Tibial artery (tissue), 4 donors: ENCODE results near the gene CORO2B.

ENCODE experiments used
- DNase-seq, 2 donors: peaks; one replicate each; pipeline ENCODE4 v3.0.0-alpha.2; 2019
- H3K27ac ChIP-seq, 2 donors: fragments of 200-600 bp; sonication (generic) in 1 of 2; 1 replicate in 1 of 2; 2 replicates in 1 of 2; pipeline ENCODE4 v1.5.1; 2018 to 2019; ENCODE audit warnings: mild to moderate bottlenecking in 1 of 2
- H3K27me3 ChIP-seq, 2 donors: fragments of 200-600 bp; sonication (generic) in 1 of 2; one replicate each; pipeline versions ENCODE4 v1.5.1 to v1.6.0; 2016 to 2019
- H3K36me3 ChIP-seq, 3 donors: fragments of 200-600 bp; sonication (generic) in 2 of 3; one replicate each; pipeline ENCODE4 v1.5.1; 2016 to 2019; ENCODE audit warnings: mild to moderate bottlenecking in 2 of 3
- H3K4me1 ChIP-seq, 4 donors: fragments of 200-600 bp; sonication (generic) in 2 of 4; 1 replicate in 3 of 4; 2 replicates in 1 of 4; pipeline ENCODE4 v1.5.1; 2016 to 2019
- H3K4me3 ChIP-seq, 2 donors: fragments of 200-600 bp; sonication (generic) in 1 of 2; 1 replicate in 1 of 2; 2 replicates in 1 of 2; pipeline ENCODE4 v1.5.1; 2018 to 2019; ENCODE audit warnings: mild to moderate bottlenecking in 2 of 2
- H3K9me3 ChIP-seq, 3 donors: fragments of 200-600 bp; sonication (generic) in 1 of 3; one replicate each; pipeline ENCODE4 v1.5.1; 2016 to 2019
- intact Hi-C: fragments of 100-400 bp; cut with DNase I; formaldehyde crosslinking; loops from one replicate; pipeline ENCODE4 v1.15.0; 2023; ENCODE audit warnings: low total_unique reads
- TF ChIP-seq, protein P1 (sequence below), 2 experiments: fragments of 200-600 bp in 1 of 2; fragments of 450-650 bp in 1 of 2; IDR thresholded peaks; one replicate each; pipeline ENCODE4 v1.5.1; 2017 to 2019; ENCODE audit warnings: antibody characterized with exemption in 2 of 2, mild to moderate bottlenecking in 1 of 2, moderate library complexity in 1 of 2

Gene CORO2B

DNA sequence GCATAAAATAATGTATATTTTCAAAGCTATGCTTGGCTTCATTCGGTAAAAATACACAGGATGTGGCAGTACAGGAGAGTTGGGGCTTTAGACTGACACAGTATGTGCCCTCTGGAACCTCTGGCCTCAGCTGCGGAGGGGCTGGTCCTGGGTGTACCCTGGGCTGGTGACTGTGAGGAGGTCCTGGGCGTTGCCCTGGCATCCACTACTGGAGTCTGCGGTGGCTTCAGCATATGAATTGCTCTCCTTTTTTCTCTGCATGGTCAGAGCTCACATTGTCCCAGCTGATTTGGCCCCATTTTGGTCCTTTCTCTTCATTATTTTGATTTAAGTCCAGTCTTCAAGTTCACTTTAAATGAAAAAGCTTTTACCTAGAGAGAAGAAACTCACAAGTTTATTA, 40.5 kb upstream of the CORO2B start:
- no peak for DNase-seq
- intact Hi-C loops, result no loop called here
- H3K4me1 ChIP-seq, result peaks cover 0 to 34% (median 10%) of the 10 kb centered on the region in 4 donors
- peak overlapping the region in 1 of 2 donors; percentile 17 for H3K27ac ChIP-seq
- no peaks in the 10 kb centered on the region for H3K27me3 ChIP-seq
- H3K36me3 ChIP-seq, result no peaks in the 10 kb centered on the region
- H3K4me3 ChIP-seq, result no peak overlapping the region
- TF ChIP-seq, protein P1, sequence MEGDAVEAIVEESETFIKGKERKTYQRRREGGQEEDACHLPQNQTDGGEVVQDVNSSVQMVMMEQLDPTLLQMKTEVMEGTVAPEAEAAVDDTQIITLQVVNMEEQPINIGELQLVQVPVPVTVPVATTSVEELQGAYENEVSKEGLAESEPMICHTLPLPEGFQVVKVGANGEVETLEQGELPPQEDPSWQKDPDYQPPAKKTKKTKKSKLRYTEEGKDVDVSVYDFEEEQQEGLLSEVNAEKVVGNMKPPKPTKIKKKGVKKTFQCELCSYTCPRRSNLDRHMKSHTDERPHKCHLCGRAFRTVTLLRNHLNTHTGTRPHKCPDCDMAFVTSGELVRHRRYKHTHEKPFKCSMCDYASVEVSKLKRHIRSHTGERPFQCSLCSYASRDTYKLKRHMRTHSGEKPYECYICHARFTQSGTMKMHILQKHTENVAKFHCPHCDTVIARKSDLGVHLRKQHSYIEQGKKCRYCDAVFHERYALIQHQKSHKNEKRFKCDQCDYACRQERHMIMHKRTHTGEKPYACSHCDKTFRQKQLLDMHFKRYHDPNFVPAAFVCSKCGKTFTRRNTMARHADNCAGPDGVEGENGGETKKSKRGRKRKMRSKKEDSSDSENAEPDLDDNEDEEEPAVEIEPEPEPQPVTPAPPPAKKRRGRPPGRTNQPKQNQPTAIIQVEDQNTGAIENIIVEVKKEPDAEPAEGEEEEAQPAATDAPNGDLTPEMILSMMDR (IDR thresholded peaks at IDR 0.05), result no peak
- H3K9me3 ChIP-seq, result peaks cover 0 to 7% (median 0%) of the 10 kb centered on the region in 3 donors

DNA sequence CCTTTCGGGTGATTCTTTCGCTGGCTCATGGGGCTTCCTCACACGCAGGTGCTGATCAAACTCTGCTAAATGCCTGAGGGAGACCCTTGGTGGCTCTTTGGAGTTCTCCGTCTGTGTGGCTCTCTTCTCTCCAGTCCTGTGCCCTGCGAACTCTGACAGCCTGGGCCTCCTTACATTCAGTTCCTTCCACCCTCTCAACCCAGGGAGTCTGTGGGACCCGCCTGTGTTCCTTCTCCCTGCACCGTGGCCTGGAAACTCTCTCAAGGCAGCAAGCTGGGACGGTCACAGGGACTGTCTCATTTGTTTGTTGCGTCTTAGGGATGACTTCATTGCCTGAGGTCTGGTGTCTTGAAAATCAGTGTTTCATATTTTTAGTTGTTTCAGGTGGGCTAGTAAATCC, 37.0 kb upstream of the CORO2B start:
- Histone ChIP-seq H3K27me3 (no peaks in the 10 kb centered on the region), H3K36me3 (no peaks in the 10 kb centered on the region), H3K9me3 (peaks cover 0 to 7% (median 0%) of the 10 kb centered on the region in 3 donors), H3K4me3 (no peak overlapping the region), H3K27ac (no peak overlapping the region), H3K4me1 (peaks cover 0 to 29% (median 16%) of the 10 kb centered on the region in 4 donors)
- TF ChIP-seq, protein P1 (IDR thresholded peaks at IDR 0.05), result no peak
- intact Hi-C loops, result no loop called here
- peak in 1 of 2 donors; percentile 65 for DNase-seq

DNA sequence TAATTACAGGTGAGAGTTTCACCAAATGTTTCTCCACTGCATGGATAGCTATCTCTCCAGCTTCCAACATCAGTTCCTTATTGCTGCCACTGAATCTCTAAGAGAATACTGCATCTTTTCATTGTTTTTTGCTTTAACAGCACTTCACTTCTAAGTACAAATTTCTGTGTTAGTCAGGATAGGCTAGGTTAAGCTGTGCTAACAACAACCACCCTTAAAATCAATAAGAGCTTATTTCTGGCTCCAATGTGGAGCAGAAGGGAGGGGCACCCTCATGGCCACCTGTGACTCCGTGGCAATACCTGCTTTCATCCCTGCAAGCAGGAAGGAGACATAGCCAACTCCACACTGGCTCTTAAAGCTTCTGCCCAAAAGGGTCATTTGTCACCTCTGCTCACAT, 36.4 kb upstream of the CORO2B start:
- no peaks in the 10 kb centered on the region for H3K36me3 ChIP-seq
- TF ChIP-seq, protein P1 (IDR thresholded peaks at IDR 0.05), result no peak
- DNase-seq, result no peak
- H3K27ac ChIP-seq, result peak overlapping the region; percentile 64 to 68
- H3K4me3 ChIP-seq, result no peak overlapping the region
- peaks cover 0 to 7% (median 0%) of the 10 kb centered on the region in 3 donors for H3K9me3 ChIP-seq
- H3K27me3 ChIP-seq, result no peaks in the 10 kb centered on the region
- intact Hi-C loops, result no loop called here
- peaks cover 0 to 23% (median 13%) of the 10 kb centered on the region in 4 donors for H3K4me1 ChIP-seq

DNA sequence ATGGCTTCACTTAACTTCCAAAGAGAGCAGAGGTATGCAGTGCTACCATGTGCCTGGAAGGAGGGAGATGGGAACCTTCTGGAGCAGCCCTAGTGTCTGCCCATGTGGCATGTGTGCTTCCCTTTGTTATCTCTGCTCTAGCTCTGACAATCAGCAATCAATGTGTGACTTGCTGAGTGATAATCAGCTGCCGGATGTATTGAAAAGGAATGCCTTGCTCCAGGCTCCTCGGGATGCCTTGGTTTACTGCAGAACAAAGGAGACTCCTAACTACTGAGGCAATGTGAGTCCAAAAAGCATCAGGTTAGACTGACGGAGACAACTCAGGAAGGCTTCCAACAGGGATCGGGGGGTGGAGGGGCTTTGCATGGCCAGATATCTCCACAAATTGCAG, 36.0 kb upstream of the CORO2B start:
- peak overlapping the region; percentile 64 to 68 for H3K27ac ChIP-seq
- H3K36me3 ChIP-seq, result no peaks in the 10 kb centered on the region
- intact Hi-C loops, result no loop called here
- no peak for DNase-seq
- H3K4me3 ChIP-seq, result no peak overlapping the region
- H3K4me1 ChIP-seq, result peaks cover 0 to 20% (median 13%) of the 10 kb centered on the region in 4 donors
- no peaks in the 10 kb centered on the region for H3K27me3 ChIP-seq
- TF ChIP-seq, protein P1 (IDR thresholded peaks at IDR 0.05), result no peak
- peaks cover 0 to 7% (median 0%) of the 10 kb centered on the region in 3 donors for H3K9me3 ChIP-seq

DNA sequence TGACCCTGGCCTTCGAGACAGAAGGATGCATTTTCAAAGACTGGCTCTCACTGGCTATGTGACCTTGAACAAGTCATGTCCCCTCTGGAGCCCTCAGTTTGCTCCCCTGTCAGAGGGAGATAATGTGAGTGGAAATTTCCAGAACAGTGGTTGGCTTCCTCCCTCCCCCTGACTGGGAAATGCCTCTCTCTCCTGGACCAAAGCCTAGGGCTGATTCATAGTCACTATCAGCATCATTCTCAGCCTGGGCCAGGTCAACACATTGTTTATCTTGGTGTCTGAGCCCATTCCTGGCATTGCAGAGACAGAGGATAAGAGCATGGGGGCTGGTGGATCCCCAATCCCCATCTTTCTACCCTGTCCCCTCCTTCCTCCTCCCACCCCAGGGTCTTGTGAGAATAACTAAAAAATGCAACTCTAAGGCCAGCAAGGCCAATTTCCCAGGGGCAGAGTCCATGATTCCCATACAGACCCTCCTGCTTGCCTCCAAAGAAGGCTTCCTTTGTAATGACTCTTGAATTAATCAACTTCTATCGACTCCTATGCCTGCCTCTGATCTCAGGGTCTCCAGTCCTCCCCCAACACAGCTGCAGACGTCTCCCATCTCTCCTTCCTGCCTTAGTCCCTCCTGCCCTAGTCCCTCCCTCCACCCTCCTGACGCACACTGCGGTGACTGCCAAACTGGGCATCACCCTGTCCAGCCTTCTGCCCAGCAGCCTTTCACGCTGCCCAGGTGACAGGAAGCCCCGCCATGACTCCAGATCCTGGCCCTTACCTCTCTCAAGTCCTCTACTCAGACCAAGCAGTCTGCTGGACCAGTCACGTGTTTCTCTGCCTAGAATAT, 35.4 kb upstream of the CORO2B start:
- H3K9me3 ChIP-seq, result peaks cover 0 to 7% (median 0%) of the 10 kb centered on the region in 3 donors
- DNase-seq, result peak; percentile 83 to 84
- TF ChIP-seq, protein P1 (IDR thresholded peaks at IDR 0.05), result no peak
- intact Hi-C loops, result no loop called here
- H3K4me1 ChIP-seq, result peaks cover 0 to 20% (median 13%) of the 10 kb centered on the region in 4 donors
- H3K36me3 ChIP-seq, result no peaks in the 10 kb centered on the region
- peak overlapping the region; percentile 64 to 68 for H3K27ac ChIP-seq
- H3K27me3 ChIP-seq, result no peaks in the 10 kb centered on the region
- no peak overlapping the region for H3K4me3 ChIP-seq
